Lower leg skin (tissue), 3 donors: Measurements from ENCODE around the gene CPLX4.

Source experiments
- CTCF ChIP-seq, 3 donors: fragments of 450-650 bp; IDR thresholded peaks; one replicate each; pipeline ENCODE4 v1.5.1; 2016; ENCODE audit warnings: antibody characterized with exemption in 3 of 3, mild to moderate bottlenecking in 3 of 3, moderate library complexity in 2 of 3
- POLR2A ChIP-seq, 2 donors: fragments of 450-650 bp; IDR thresholded peaks; one replicate each; pipeline ENCODE4 v1.6.1; 2016 to 2017; ENCODE audit warnings: antibody characterized with exemption in 2 of 2, mild to moderate bottlenecking in 1 of 2, moderate library complexity in 1 of 2

- no peak for TF ChIP-seq CTCF (IDR thresholded peaks at IDR 0.05)
- no peak for TF ChIP-seq POLR2A (IDR thresholded peaks at IDR 0.05)
Observed at GRCh38 chr18:59298871-59299270, 19.6 kb downstream of the CPLX4 start.
